EH (cell line): ENCODE data around the gene AMY2B.
"Not testable (repeated sequence)": the region's sequence is repeated elsewhere in the genome, so short reads cannot be mapped to it uniquely, and the experiment has no call there.

Source experiments
- DNase-seq: peaks from one replicate; pipeline ENCODE4 v3.0.0-alpha.2; 2015; ENCODE audit warnings: low read depth

The AMY2B gene

GRCh38 chr1:103571289-103571688 is at the start of gene AMY2B:
AMY2B (plus strand) TSS chr1:103571589; CDS start chr1:103571603, 14 bp downstream.
- not testable (repeated sequence) for DNase-seq

GRCh38 chr1:103523346-103523745 is 48.0 kb upstream of the AMY2B start:
- no peak for DNase-seq

- DNase-seq = peak; percentile 63
Measured at GRCh38 chr1:103525114-103525606, 46.2 kb upstream of the AMY2B start.

GRCh38 chr1:103525607-103526507 is 45.5 kb upstream of the AMY2B start, which contains the start of gene RNPC3:
RNPC3 (plus strand) TSS chr1:103525699; CDS start chr1:103526071, 372 bp downstream.
- DNase-seq = peak; percentile 94

- no peak for DNase-seq
Measured at GRCh38 chr1:103527331-103527730, 44.1 kb upstream of the AMY2B start.

GRCh38 chr1:103529746-103530145 is 41.6 kb upstream of the AMY2B start:
- DNase-seq = no peak

GRCh38 chr1:103538226-103538625 is 33.2 kb upstream of the AMY2B start:
- DNase-seq = no peak

- no peak for DNase-seq
Measured at GRCh38 chr1:103541431-103541830, 30.0 kb upstream of the AMY2B start.

GRCh38 chr1:103546496-103546895 is 24.9 kb upstream of the AMY2B start:
- no peak for DNase-seq

- no peak for DNase-seq
Measured at GRCh38 chr1:103547840-103548239, 23.5 kb upstream of the AMY2B start.

GRCh38 chr1:103560427-103560826 is 11.0 kb upstream of the AMY2B start:
- no peak for DNase-seq

- DNase-seq = not testable (repeated sequence)
Measured at GRCh38 chr1:103561124-103561523, 10.3 kb upstream of the AMY2B start.

GRCh38 chr1:103561643-103562395 is 9.6 kb upstream of the AMY2B start:
- no peak for DNase-seq

- DNase-seq = no peak
Measured at GRCh38 chr1:103563056-103563455, 8.3 kb upstream of the AMY2B start.

GRCh38 chr1:103569493-103569892 is 1.9 kb upstream of the AMY2B start:
- no peak for DNase-seq

- DNase-seq = no peak
Measured at GRCh38 chr1:103576065-103576464, 4.7 kb downstream of the AMY2B start.

GRCh38 chr1:103576784-103577183 is 5.4 kb downstream of the AMY2B start:
- DNase-seq = not testable (repeated sequence)

- no peak for DNase-seq
Measured at GRCh38 chr1:103582464-103582863, 11.1 kb downstream of the AMY2B start.

- no peak for DNase-seq
Measured at GRCh38 chr1:103583887-103584286, 12.5 kb downstream of the AMY2B start.

- DNase-seq = no peak
Measured at GRCh38 chr1:103584537-103584936, 13.1 kb downstream of the AMY2B start.

- not testable (repeated sequence) for DNase-seq
Measured at GRCh38 chr1:103602740-103603139, 31.4 kb downstream of the AMY2B start.

GRCh38 chr1:103616362-103616761 is 45.0 kb downstream of the AMY2B start:
- DNase-seq = no peak

GRCh38 chr1:103616994-103617477 is 45.6 kb downstream of the AMY2B start, which contains the start of gene AMY2A:
AMY2A (plus strand) TSS chr1:103617427; CDS start chr1:103617441, 14 bp downstream.
- not testable (repeated sequence) for DNase-seq
